Adipocyte (in vitro differentiated cells): ENCODE data around the gene UBE2H.

ENCODE experiments used
- DNase-seq: peaks from one replicate; pipeline ENCODE4 v3.0.0-alpha.2; 2015; ENCODE audit warnings: low read depth
- H3K27me3 ChIP-seq: replicated peaks from 2 replicates; pipeline ENCODE4 v1.7.0; 2013; ENCODE audit warnings: mild to moderate bottlenecking, low read length, moderate library complexity; ENCODE audit not compliant: control insufficient read depth, insufficient read depth
- H3K36me3 ChIP-seq: 2 replicates; pipeline ENCODE4 v1.7.0; 2013; ENCODE audit warnings: low read length, mild to moderate bottlenecking, moderate library complexity; ENCODE audit not compliant: control insufficient read depth, insufficient read depth, severe bottlenecking
- H3K4me1 ChIP-seq: 2 replicates; pipeline ENCODE4 v1.7.0; 2013; ENCODE audit warnings: mild to moderate bottlenecking, low read length, moderate library complexity; ENCODE audit not compliant: control insufficient read depth, insufficient read depth
- H3K4me3 ChIP-seq: 2 replicates; pipeline ENCODE4 v1.7.0; 2013; ENCODE audit warnings: mild to moderate bottlenecking, low read length, moderate library complexity
- H3K9ac ChIP-seq: 2 replicates; pipeline ENCODE4 v1.7.0; 2013; ENCODE audit warnings: mild to moderate bottlenecking, low read length, moderate library complexity
- H3K9me3 ChIP-seq: 2 replicates; pipeline ENCODE4 v1.7.0; 2013; ENCODE audit warnings: mild to moderate bottlenecking, low read length, moderate library complexity; ENCODE audit not compliant: control insufficient read depth

UBE2H gene

GRCh38 chr7:129949292-129950133 lies 3.2 kb downstream of the UBE2H start:
- H3K27me3 ChIP-seq, result no peaks in the 10 kb centered on the region
- DNase-seq, result peak; percentile 84

GRCh38 chr7:129948877-129949291 lies 3.9 kb downstream of the UBE2H start:
- Histone ChIP-seq H3K27me3 (no peaks in the 10 kb centered on the region), H3K4me3 (peak overlapping the region; percentile 98), H3K4me1 (peaks cover 27% of the 10 kb centered on the region), H3K9ac (peak overlapping the region; percentile 99), H3K9me3 (no peaks in the 10 kb centered on the region), H3K36me3 (no peaks in the 10 kb centered on the region)
- peak; percentile 96 for DNase-seq

More at GRCh38 chr7:129949292-129950133, 3.2 kb downstream of the UBE2H start:
- peak overlapping the region; percentile 99 for H3K9ac ChIP-seq
- peak overlapping the region; percentile 98 for H3K4me3 ChIP-seq
- H3K36me3 ChIP-seq, result no peaks in the 10 kb centered on the region
- peaks cover 27% of the 10 kb centered on the region for H3K4me1 ChIP-seq
- no peaks in the 10 kb centered on the region for H3K9me3 ChIP-seq

GRCh38 chr7:129948338-129948737 lies 4.4 kb downstream of the UBE2H start:
- Histone ChIP-seq H3K27me3 (no peaks in the 10 kb centered on the region), H3K36me3 (no peaks in the 10 kb centered on the region), H3K9me3 (no peaks in the 10 kb centered on the region), H3K4me1 (peaks cover 27% of the 10 kb centered on the region), H3K4me3 (peak overlapping the region; percentile 98), H3K9ac (peak overlapping the region; percentile 99)
- DNase-seq, result no peak

GRCh38 chr7:129947701-129948100 lies 5.1 kb downstream of the UBE2H start:
- no peaks in the 10 kb centered on the region for H3K27me3 ChIP-seq
- H3K4me1 ChIP-seq, result peaks cover 27% of the 10 kb centered on the region
- H3K4me3 ChIP-seq, result peak overlapping the region; percentile 53
- DNase-seq, result peak; percentile 55
- H3K36me3 ChIP-seq, result peaks cover 3% of the 10 kb centered on the region
- H3K9ac ChIP-seq, result peak overlapping the region; percentile 99
- H3K9me3 ChIP-seq, result no peaks in the 10 kb centered on the region

- DNase-seq, result peak; percentile 43
- peak overlapping the region; percentile 53 for H3K9ac ChIP-seq
- H3K4me1 ChIP-seq, result peaks cover 27% of the 10 kb centered on the region
- H3K27me3 ChIP-seq, result no peaks in the 10 kb centered on the region
- peak overlapping the region; percentile 53 for H3K4me3 ChIP-seq
- no peaks in the 10 kb centered on the region for H3K9me3 ChIP-seq
- peaks cover 3% of the 10 kb centered on the region for H3K36me3 ChIP-seq
Observed at GRCh38 chr7:129947049-129947448, 5.7 kb downstream of the UBE2H start.

- H3K4me1 ChIP-seq, result peaks cover 27% of the 10 kb centered on the region
- no peak overlapping the region for H3K9ac ChIP-seq
- no peak overlapping the region for H3K4me3 ChIP-seq
- DNase-seq, result no peak
- H3K36me3 ChIP-seq, result peaks cover 3% of the 10 kb centered on the region
- H3K27me3 ChIP-seq, result no peaks in the 10 kb centered on the region
- H3K9me3 ChIP-seq, result no peaks in the 10 kb centered on the region
Observed at GRCh38 chr7:129946282-129946681, 6.5 kb downstream of the UBE2H start.

- H3K36me3 ChIP-seq, result peaks cover 3% of the 10 kb centered on the region
- peaks cover 23% of the 10 kb centered on the region for H3K4me1 ChIP-seq
- DNase-seq, result no peak
- no peak overlapping the region for H3K4me3 ChIP-seq
- H3K9ac ChIP-seq, result no peak overlapping the region
- H3K9me3 ChIP-seq, result no peaks in the 10 kb centered on the region
- H3K27me3 ChIP-seq, result no peaks in the 10 kb centered on the region
Observed at GRCh38 chr7:129943352-129943751, 9.4 kb downstream of the UBE2H start.

GRCh38 chr7:129940329-129940728 lies 12.4 kb downstream of the UBE2H start:
- Histone ChIP-seq H3K9ac (no peak overlapping the region), H3K36me3 (peaks cover 13% of the 10 kb centered on the region), H3K9me3 (no peaks in the 10 kb centered on the region), H3K4me3 (no peak overlapping the region), H3K27me3 (no peaks in the 10 kb centered on the region), H3K4me1 (no peaks in the 10 kb centered on the region)
- DNase-seq, result no peak

- H3K9ac ChIP-seq, result no peak overlapping the region
- H3K36me3 ChIP-seq, result peaks cover 13% of the 10 kb centered on the region
- H3K27me3 ChIP-seq, result no peaks in the 10 kb centered on the region
- no peaks in the 10 kb centered on the region for H3K9me3 ChIP-seq
- no peaks in the 10 kb centered on the region for H3K4me1 ChIP-seq
- no peak overlapping the region for H3K4me3 ChIP-seq
- DNase-seq, result no peak
Observed at GRCh38 chr7:129939881-129940280, 12.9 kb downstream of the UBE2H start.

- no peaks in the 10 kb centered on the region for H3K4me1 ChIP-seq
- H3K9me3 ChIP-seq, result no peaks in the 10 kb centered on the region
- no peak for DNase-seq
- no peak overlapping the region for H3K4me3 ChIP-seq
- no peak overlapping the region for H3K9ac ChIP-seq
- no peaks in the 10 kb centered on the region for H3K27me3 ChIP-seq
- H3K36me3 ChIP-seq, result peaks cover 24% of the 10 kb centered on the region
Observed at GRCh38 chr7:129933627-129934026, 19.1 kb downstream of the UBE2H start.

GRCh38 chr7:129926618-129927017 lies 26.1 kb downstream of the UBE2H start:
- no peak for DNase-seq
- no peak overlapping the region for H3K9ac ChIP-seq
- peaks cover 5% of the 10 kb centered on the region for H3K36me3 ChIP-seq
- H3K4me1 ChIP-seq, result peaks cover 26% of the 10 kb centered on the region
- no peaks in the 10 kb centered on the region for H3K9me3 ChIP-seq
- H3K4me3 ChIP-seq, result no peak overlapping the region
- no peaks in the 10 kb centered on the region for H3K27me3 ChIP-seq
